Skeletal muscle tissue (tissue), 4 donors: ENCODE data around the gene ABL1. TPM values are rescaled to one million over a fixed set of nuclear protein-coding genes. Genes with fewer than 3 reads are reported as not detected.

Experiments
- H3K27ac ChIP-seq: one replicate; pipeline ENCODE4 v1.7.0; 2013; ENCODE audit warnings: mild to moderate bottlenecking, low read depth, low read length, inconsistent platforms
- H3K27me3 ChIP-seq, 3 donors: one replicate each; pipeline ENCODE4 v1.7.0; 2013; ENCODE audit warnings: low read length in 3 of 3; ENCODE audit not compliant: control insufficient read depth in 3 of 3, insufficient read depth in 3 of 3
- H3K36me3 ChIP-seq, 3 donors: one replicate each; pipeline ENCODE4 v1.7.0; 2013; ENCODE audit warnings: low read length in 3 of 3; ENCODE audit not compliant: control insufficient read depth in 3 of 3, insufficient read depth in 3 of 3
- H3K4me1 ChIP-seq, 3 donors: one replicate each; pipeline ENCODE4 v1.7.0; 2013; ENCODE audit warnings: low read length in 3 of 3, mild to moderate bottlenecking in 3 of 3; ENCODE audit not compliant: control insufficient read depth in 3 of 3, insufficient read depth in 3 of 3
- H3K4me3 ChIP-seq, 3 donors: one replicate each; pipeline ENCODE4 v1.7.0; 2013; ENCODE audit warnings: low read length in 3 of 3
- H3K9ac ChIP-seq, 3 donors: one replicate each; pipeline ENCODE4 v1.7.0; 2013; ENCODE audit warnings: low read length in 3 of 3, mild to moderate bottlenecking in 3 of 3, moderate library complexity in 2 of 3, low read depth in 1 of 3
- H3K9me3 ChIP-seq, 3 donors: one replicate each; pipeline ENCODE4 v1.7.0; 2013; ENCODE audit warnings: low read length in 3 of 3; ENCODE audit not compliant: control insufficient read depth in 3 of 3
- total RNA-seq: library from RNA; depleted of rRNA; stranded (reverse); fragments of >200 nt; gene quantifications from one replicate; pipeline ENCODE4 v1.2.3, GENCODE V29; 2014
- donor health status: Osteomylitis.

The ABL1 gene
- total RNA-seq, 1 donor from 2014 or later = 27.7 TPM

GRCh38 chr9:130914417-130915095, 79.5 kb downstream of the ABL1 start:
- no peaks in the 10 kb centered on the region for H3K36me3 ChIP-seq
- no peak overlapping the region for H3K27ac ChIP-seq
- no peak overlapping the region for H3K9ac ChIP-seq
- H3K4me3 ChIP-seq = no peak overlapping the region
- no peaks in the 10 kb centered on the region for H3K9me3 ChIP-seq
- peaks cover 46 to 62% (median 59%) of the 10 kb centered on the region in 3 donors for H3K27me3 ChIP-seq
- H3K4me1 ChIP-seq = peaks cover 0 to 6% (median 2%) of the 10 kb centered on the region in 3 donors

- no peak overlapping the region for H3K9ac ChIP-seq
- H3K27me3 ChIP-seq = peaks cover 48 to 66% (median 64%) of the 10 kb centered on the region in 3 donors
- H3K27ac ChIP-seq = no peak overlapping the region
- H3K4me1 ChIP-seq = peaks cover 0 to 6% (median 2%) of the 10 kb centered on the region in 3 donors
- no peaks in the 10 kb centered on the region for H3K36me3 ChIP-seq
- no peaks in the 10 kb centered on the region for H3K9me3 ChIP-seq
- no peak overlapping the region for H3K4me3 ChIP-seq
These were observed 80.0 kb downstream of the ABL1 start for GRCh38 chr9:130915096-130915447.

GRCh38 chr9:130917168-130917960, 82.3 kb downstream of the ABL1 start:
- Histone ChIP-seq H3K4me3 (no peak overlapping the region), H3K36me3 (no peaks in the 10 kb centered on the region), H3K9ac (no peak overlapping the region), H3K27me3 (peaks cover 56 to 72% (median 67%) of the 10 kb centered on the region in 3 donors), H3K27ac (no peak overlapping the region), H3K9me3 (no peaks in the 10 kb centered on the region), H3K4me1 (peaks cover 0 to 6% (median 2%) of the 10 kb centered on the region in 3 donors)

GRCh38 chr9:130918101-130918825, 83.2 kb downstream of the ABL1 start:
- H3K27ac ChIP-seq = no peak overlapping the region
- H3K9ac ChIP-seq = no peak overlapping the region
- H3K9me3 ChIP-seq = no peaks in the 10 kb centered on the region
- H3K36me3 ChIP-seq = no peaks in the 10 kb centered on the region
- H3K27me3 ChIP-seq = peaks cover 61 to 78% (median 72%) of the 10 kb centered on the region in 3 donors
- no peak overlapping the region for H3K4me3 ChIP-seq
- H3K4me1 ChIP-seq = peaks cover 0 to 4% (median 2%) of the 10 kb centered on the region in 3 donors

GRCh38 chr9:130918826-130919558, 83.9 kb downstream of the ABL1 start:
- Histone ChIP-seq H3K9me3 (no peaks in the 10 kb centered on the region), H3K36me3 (no peaks in the 10 kb centered on the region), H3K9ac (no peak overlapping the region), H3K27me3 (peaks cover 62 to 78% (median 72%) of the 10 kb centered on the region in 3 donors), H3K4me3 (no peak overlapping the region), H3K27ac (no peak overlapping the region), H3K4me1 (peaks cover 0 to 2% (median 2%) of the 10 kb centered on the region in 3 donors)

- peaks cover 0 to 2% (median 2%) of the 10 kb centered on the region in 3 donors for H3K4me1 ChIP-seq
- no peak overlapping the region for H3K27ac ChIP-seq
- no peaks in the 10 kb centered on the region for H3K36me3 ChIP-seq
- H3K9me3 ChIP-seq = no peaks in the 10 kb centered on the region
- peaks cover 55 to 74% (median 71%) of the 10 kb centered on the region in 3 donors for H3K27me3 ChIP-seq
- no peak overlapping the region for H3K9ac ChIP-seq
- no peak overlapping the region for H3K4me3 ChIP-seq
These were observed 84.6 kb downstream of the ABL1 start for GRCh38 chr9:130919559-130920145.

GRCh38 chr9:130920233-130920632, 85.2 kb downstream of the ABL1 start:
- Histone ChIP-seq H3K4me3 (no peak overlapping the region), H3K27me3 (peaks cover 54 to 74% (median 71%) of the 10 kb centered on the region in 3 donors)

GRCh38 chr9:130920762-130921299, 85.8 kb downstream of the ABL1 start:
- peaks cover 53 to 75% (median 70%) of the 10 kb centered on the region in 3 donors for H3K27me3 ChIP-seq
- no peak overlapping the region for H3K27ac ChIP-seq
- H3K9ac ChIP-seq = no peak overlapping the region
- H3K4me1 ChIP-seq = peaks cover 0 to 2% (median 2%) of the 10 kb centered on the region in 3 donors
- H3K36me3 ChIP-seq = no peaks in the 10 kb centered on the region
- no peak overlapping the region for H3K4me3 ChIP-seq
- H3K9me3 ChIP-seq = no peaks in the 10 kb centered on the region

More at GRCh38 chr9:130920233-130920632, 85.2 kb downstream of the ABL1 start:
- Histone ChIP-seq H3K27ac (no peak overlapping the region), H3K9ac (no peak overlapping the region), H3K36me3 (no peaks in the 10 kb centered on the region), H3K4me1 (peaks cover 0 to 2% (median 2%) of the 10 kb centered on the region in 3 donors), H3K9me3 (no peaks in the 10 kb centered on the region)
